Mesodermal cell (in vitro differentiated cells): ENCODE data around the gene SORT1.

ENCODE experiments used
- H3K27ac ChIP-seq: 2 replicates; pipeline ENCODE4 v1.7.0; 2013; ENCODE audit warnings: mild to moderate bottlenecking, low read depth, low read length, moderate library complexity; ENCODE audit not compliant: severe bottlenecking
- H3K36me3 ChIP-seq: 2 replicates; pipeline ENCODE4 v1.7.1; 2013; ENCODE audit warnings: mild to moderate bottlenecking, low read length, moderate library complexity; ENCODE audit not compliant: control insufficient read depth, insufficient read depth
- H3K4me1 ChIP-seq: one replicate; pipeline ENCODE4 v1.7.1; 2013; ENCODE audit warnings: mild to moderate bottlenecking, low read length; ENCODE audit not compliant: insufficient read depth, control insufficient read depth, poor library complexity, severe bottlenecking
- H3K4me3 ChIP-seq: 2 replicates; pipeline ENCODE4 v1.7.0; 2013; ENCODE audit warnings: low read length, control low read depth, mild to moderate bottlenecking; ENCODE audit not compliant: insufficient read depth, poor library complexity, severe bottlenecking; ENCODE audit errors: extremely low read depth
- H3K9me3 ChIP-seq: 2 replicates; pipeline ENCODE4 v1.7.1; 2013; ENCODE audit warnings: mild to moderate bottlenecking, low read length, moderate library complexity; ENCODE audit not compliant: control insufficient read depth
- WGBS, 2 experiments: methylation state at CpG; one replicate each; pipeline ENCODE4 v1.1.5; 2013; ENCODE audit warnings: missing lambda C conversion rate in 2 of 2; ENCODE audit not compliant: insufficient coverage in 2 of 2; 5-methylcytosine and 5-hydroxymethylcytosine counted together

The SORT1 gene

GRCh38 chr1:109282952-109283747 lies 114.6 kb downstream of the SORT1 start, which contains the start of gene PSRC1:
PSRC1 (minus strand) TSS chr1:109283145.
- Histone ChIP-seq H3K36me3 (peaks cover 37% of the 10 kb centered on the region), H3K9me3 (no peaks in the 10 kb centered on the region), H3K27ac (peak within 1 kb of the TSS; percentile 69), H3K4me1 (peaks cover 9% of the 10 kb centered on the region), H3K4me3 (peak within 1 kb of the TSS; percentile 65)
- WGBS, 2 experiments: 4 to 5% methylated on average over 29 to 46 of the region's 56 CpGs

- Histone ChIP-seq H3K9me3 (no peaks in the 10 kb centered on the region), H3K27ac (no peak overlapping the region), H3K36me3 (peaks cover 42% of the 10 kb centered on the region), H3K4me3 (peak overlapping the region; percentile 65), H3K4me1 (peaks cover 9% of the 10 kb centered on the region)
- 4 to 10% methylated on average over 8 to 10 of the region's 10 CpGs for WGBS, 2 experiments
Measured at GRCh38 chr1:109282497-109282951, 115.2 kb downstream of the SORT1 start.

- 77 to 87% methylated on average over 22 to 28 of the region's 28 CpGs for WGBS, 2 experiments
- Histone ChIP-seq H3K27ac (no peak overlapping the region), H3K9me3 (no peaks in the 10 kb centered on the region), H3K4me1 (peaks cover 12% of the 10 kb centered on the region), H3K36me3 (peaks cover 42% of the 10 kb centered on the region), H3K4me3 (peak overlapping the region; percentile 65)
Measured at GRCh38 chr1:109281680-109282496, 115.8 kb downstream of the SORT1 start.

- Histone ChIP-seq H3K36me3 (peaks cover 42% of the 10 kb centered on the region), H3K4me3 (no peak overlapping the region), H3K27ac (no peak overlapping the region), H3K9me3 (no peaks in the 10 kb centered on the region), H3K4me1 (peaks cover 20% of the 10 kb centered on the region)
- WGBS, 2 experiments: 97 to 100% methylated on average over 9 to 10 of the region's 12 CpGs
Measured at GRCh38 chr1:109280862-109281261, 116.9 kb downstream of the SORT1 start.

- peaks cover 42% of the 10 kb centered on the region for H3K36me3 ChIP-seq
- H3K27ac ChIP-seq: no peak overlapping the region
- no peak overlapping the region for H3K4me3 ChIP-seq
- 100% methylated on average over 1 to 4 of the region's 5 CpGs for WGBS, 2 experiments
- H3K4me1 ChIP-seq: peaks cover 28% of the 10 kb centered on the region
- H3K9me3 ChIP-seq: no peaks in the 10 kb centered on the region
Measured at GRCh38 chr1:109279615-109280278, 118.0 kb downstream of the SORT1 start.

GRCh38 chr1:109277434-109278204 lies 120.1 kb downstream of the SORT1 start:
- peaks cover 41% of the 10 kb centered on the region for H3K4me1 ChIP-seq
- peaks cover 42% of the 10 kb centered on the region for H3K36me3 ChIP-seq
- no peak overlapping the region for H3K27ac ChIP-seq
- H3K9me3 ChIP-seq: no peaks in the 10 kb centered on the region
- H3K4me3 ChIP-seq: no peak overlapping the region
- 75 to 81% methylated on average over 4 to 6 of the region's 7 CpGs for WGBS, 2 experiments

- WGBS, 2 experiments: 47 to 65% methylated on average over 7 to 9 of the region's 9 CpGs
- no peak overlapping the region for H3K4me3 ChIP-seq
- peak overlapping the region; percentile 66 for H3K27ac ChIP-seq
Measured at GRCh38 chr1:109275706-109276345, 121.9 kb downstream of the SORT1 start.

GRCh38 chr1:109274533-109275476 lies 122.9 kb downstream of the SORT1 start:
- H3K36me3 ChIP-seq: peaks cover 21% of the 10 kb centered on the region
- H3K4me3 ChIP-seq: no peak overlapping the region
- 52 to 54% methylated on average over 9 to 14 of the region's 24 CpGs for WGBS, 2 experiments

More at GRCh38 chr1:109275706-109276345, 121.9 kb downstream of the SORT1 start:
- Histone ChIP-seq H3K9me3 (no peaks in the 10 kb centered on the region), H3K36me3 (peaks cover 32% of the 10 kb centered on the region), H3K4me1 (peaks cover 32% of the 10 kb centered on the region)

More at GRCh38 chr1:109274533-109275476, 122.9 kb downstream of the SORT1 start:
- Histone ChIP-seq H3K4me1 (peaks cover 32% of the 10 kb centered on the region), H3K9me3 (no peaks in the 10 kb centered on the region), H3K27ac (peak overlapping the region; percentile 66)
